Bronchial epithelial cell (primary cell): Measurements from ENCODE around the gene CHGA. TPM values are rescaled to one million over a fixed set of nuclear protein-coding genes. Genes with fewer than 3 reads are reported as not detected.

Experiments used
- DNase-seq: peaks from one replicate; pipeline ENCODE4 v3.0.0-alpha.2; 2010; ENCODE audit warnings: low read depth
- FAIRE-seq: peaks from 2 replicates; lab custom pipeline; 2011; peaks lifted over from hg19 to GRCh38; lab: Jason Lieb, UNC
- H3K27me3 ChIP-seq: 2 replicates; pipeline ENCODE4 v1.5.1; 2011; ENCODE audit warnings: low read length; ENCODE audit not compliant: control insufficient read depth, insufficient read depth
- H3K36me3 ChIP-seq: 2 replicates; pipeline ENCODE4 v1.5.1; 2011; ENCODE audit warnings: low read length; ENCODE audit not compliant: control insufficient read depth, insufficient read depth
- H3K4me3 ChIP-seq: 2 replicates; pipeline ENCODE4 v1.5.1; 2011; ENCODE audit warnings: mild to moderate bottlenecking, low read depth, low read length, control low read depth
- total RNA-seq: library from RNA; depleted of rRNA; stranded (reverse); fragments of >200 nt; gene quantifications from 2 replicates; pipeline ENCODE4 v1.2.1, GENCODE V29; 2014
- TF ChIP-seq, protein P1 (sequence below): IDR thresholded peaks from 2 replicates; pipeline ENCODE4 v1.5.1; 2011; ENCODE audit warnings: mild to moderate bottlenecking, moderate library complexity, low read length, control low read depth, inconsistent platforms; ENCODE audit not compliant: insufficient read depth, severe bottlenecking

Gene CHGA
- total RNA-seq, 1 donor from 2014 or later: not detected

DNA sequence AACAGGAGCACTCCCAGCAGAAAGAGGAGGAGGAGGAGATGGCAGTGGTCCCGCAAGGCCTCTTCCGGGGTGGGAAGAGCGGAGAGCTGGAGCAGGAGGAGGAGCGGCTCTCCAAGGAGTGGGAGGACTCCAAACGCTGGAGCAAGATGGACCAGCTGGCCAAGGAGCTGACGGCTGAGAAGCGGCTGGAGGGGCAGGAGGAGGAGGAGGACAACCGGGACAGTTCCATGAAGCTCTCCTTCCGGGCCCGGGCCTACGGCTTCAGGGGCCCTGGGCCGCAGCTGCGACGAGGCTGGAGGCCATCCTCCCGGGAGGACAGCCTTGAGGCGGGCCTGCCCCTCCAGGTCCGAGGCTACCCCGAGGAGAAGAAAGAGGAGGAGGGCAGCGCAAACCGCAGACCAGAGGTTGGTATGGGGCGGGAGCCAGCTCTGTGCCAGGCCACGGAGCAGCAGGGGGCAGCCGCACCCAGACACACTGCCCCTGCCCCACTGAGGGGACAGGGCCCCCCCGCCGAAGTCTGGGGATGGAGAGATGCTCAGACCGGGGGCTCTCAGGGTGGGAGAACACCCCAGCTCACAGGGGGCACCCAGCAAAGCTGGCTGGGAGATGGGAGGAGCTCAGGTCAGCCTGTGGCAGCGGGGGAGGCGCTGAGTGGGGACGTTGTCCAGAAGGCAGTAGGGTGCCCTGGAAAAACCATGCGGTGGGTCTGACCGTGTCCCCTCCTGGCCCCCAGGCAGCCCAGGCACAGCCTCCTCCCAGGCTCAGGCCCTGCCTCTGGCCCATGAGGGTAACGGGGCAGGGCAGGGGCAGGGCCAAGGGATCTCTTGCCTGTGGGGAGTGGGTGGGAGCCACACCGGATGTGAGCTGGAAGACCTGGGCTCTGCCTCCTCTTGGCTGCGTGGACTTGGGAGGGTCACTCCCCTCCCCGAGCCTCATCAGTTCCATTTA is 9.8 kb downstream of the CHGA start:
- FAIRE-seq (no peak), DNase-seq (no peak)
- no peak overlapping the region for H3K4me3 ChIP-seq
- TF ChIP-seq, protein P1, sequence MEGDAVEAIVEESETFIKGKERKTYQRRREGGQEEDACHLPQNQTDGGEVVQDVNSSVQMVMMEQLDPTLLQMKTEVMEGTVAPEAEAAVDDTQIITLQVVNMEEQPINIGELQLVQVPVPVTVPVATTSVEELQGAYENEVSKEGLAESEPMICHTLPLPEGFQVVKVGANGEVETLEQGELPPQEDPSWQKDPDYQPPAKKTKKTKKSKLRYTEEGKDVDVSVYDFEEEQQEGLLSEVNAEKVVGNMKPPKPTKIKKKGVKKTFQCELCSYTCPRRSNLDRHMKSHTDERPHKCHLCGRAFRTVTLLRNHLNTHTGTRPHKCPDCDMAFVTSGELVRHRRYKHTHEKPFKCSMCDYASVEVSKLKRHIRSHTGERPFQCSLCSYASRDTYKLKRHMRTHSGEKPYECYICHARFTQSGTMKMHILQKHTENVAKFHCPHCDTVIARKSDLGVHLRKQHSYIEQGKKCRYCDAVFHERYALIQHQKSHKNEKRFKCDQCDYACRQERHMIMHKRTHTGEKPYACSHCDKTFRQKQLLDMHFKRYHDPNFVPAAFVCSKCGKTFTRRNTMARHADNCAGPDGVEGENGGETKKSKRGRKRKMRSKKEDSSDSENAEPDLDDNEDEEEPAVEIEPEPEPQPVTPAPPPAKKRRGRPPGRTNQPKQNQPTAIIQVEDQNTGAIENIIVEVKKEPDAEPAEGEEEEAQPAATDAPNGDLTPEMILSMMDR: no peak
- no peaks in the 10 kb centered on the region for H3K27me3 ChIP-seq
- peaks cover 3% of the 10 kb centered on the region for H3K36me3 ChIP-seq

GRCh38 chr14:92933481-92933880 is 10.5 kb downstream of the CHGA start:
- DNase-seq: no peak
- Histone ChIP-seq H3K27me3 (no peaks in the 10 kb centered on the region), H3K4me3 (no peak overlapping the region), H3K36me3 (peaks cover 3% of the 10 kb centered on the region)
- no peak for FAIRE-seq
- TF ChIP-seq, protein P1: no peak

DNA sequence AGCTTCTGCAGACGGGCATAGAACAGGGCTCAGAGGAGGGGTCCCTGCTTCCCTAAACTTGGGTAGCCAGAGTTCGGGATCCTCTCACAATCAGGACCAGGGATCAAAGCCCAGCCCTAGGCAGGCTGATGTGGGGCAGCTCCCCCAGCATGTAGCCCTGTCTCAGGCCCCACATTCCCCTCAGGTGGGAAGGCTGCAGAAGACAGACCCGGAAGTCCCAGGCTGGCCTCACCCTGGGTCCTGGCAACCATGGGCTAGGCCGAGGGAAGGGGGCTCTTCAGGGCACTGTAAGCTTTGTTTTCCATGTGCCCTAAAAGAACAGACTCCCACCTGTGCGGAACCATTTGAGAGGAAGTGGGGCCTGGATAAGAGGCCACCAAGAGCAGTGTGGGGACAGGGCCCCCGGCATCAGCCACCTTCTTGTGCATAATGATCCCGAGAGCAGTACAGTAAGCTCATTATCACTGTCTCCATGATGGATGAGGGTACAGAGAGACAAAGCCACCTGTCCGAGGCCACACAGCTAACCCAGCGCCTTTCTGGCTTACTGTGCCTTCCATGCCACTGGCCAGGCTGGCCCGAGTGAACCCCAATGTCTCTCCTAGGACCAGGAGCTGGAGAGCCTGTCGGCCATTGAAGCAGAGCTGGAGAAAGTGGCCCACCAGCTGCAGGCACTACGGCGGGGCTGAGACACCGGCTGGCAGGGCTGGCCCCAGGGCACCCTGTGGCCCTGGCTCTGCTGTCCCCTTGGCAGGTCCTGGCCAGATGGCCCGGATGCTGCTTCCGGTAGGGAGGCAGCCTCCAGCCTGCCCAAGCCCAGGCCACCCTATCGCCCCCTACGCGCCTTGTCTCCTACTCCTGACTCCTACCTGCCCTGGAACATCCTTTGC is 11.5 kb downstream of the CHGA start:
- no peak for FAIRE-seq
- Histone ChIP-seq H3K27me3 (no peaks in the 10 kb centered on the region), H3K36me3 (peaks cover 3% of the 10 kb centered on the region), H3K4me3 (no peak overlapping the region)
- no peak for DNase-seq
- TF ChIP-seq, protein P1: no peak

DNA sequence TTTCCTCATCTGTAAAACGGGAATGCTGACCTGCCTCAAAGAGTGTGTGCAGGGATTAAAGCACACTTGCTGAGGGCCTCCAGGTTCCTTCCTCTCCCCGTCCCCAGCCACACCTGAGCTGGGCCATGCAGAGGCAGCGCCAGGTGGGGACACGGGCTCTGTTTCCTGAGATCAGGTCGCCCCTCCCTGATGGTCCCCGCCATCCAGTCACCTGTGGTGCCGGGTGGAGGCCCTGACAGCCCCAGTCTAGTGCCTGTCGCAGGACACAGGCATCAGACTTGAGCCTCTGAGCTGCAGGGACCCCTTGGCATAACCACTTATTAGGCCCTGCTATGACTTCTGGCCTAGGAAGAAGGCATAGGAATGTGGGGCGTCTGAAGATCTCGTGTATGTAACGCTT is 12.5 kb downstream of the CHGA start:
- TF ChIP-seq, protein P1: no peak
- Histone ChIP-seq H3K4me3 (no peak overlapping the region), H3K27me3 (no peaks in the 10 kb centered on the region), H3K36me3 (peaks cover 3% of the 10 kb centered on the region)
- DNase-seq (no peak), FAIRE-seq (no peak)

- TF ChIP-seq, protein P1: no peak
Observed at GRCh38 chr14:92936085-92936484, 13.1 kb downstream of the CHGA start.

More at GRCh38 chr14:92936085-92936484, 13.1 kb downstream of the CHGA start:
- Histone ChIP-seq H3K4me3 (no peak overlapping the region), H3K27me3 (no peaks in the 10 kb centered on the region), H3K36me3 (peaks cover 3% of the 10 kb centered on the region)
- DNase-seq: no peak
- no peak for FAIRE-seq
